Urinary bladder (tissue), 2 donors: ENCODE measurements around the gene VCX. TPM values are rescaled to one million over a fixed set of nuclear protein-coding genes. Genes with fewer than 3 reads are reported as not detected.

ENCODE experiments used
- polyA plus RNA-seq: library from polyadenylated mRNA; stranded (reverse); fragments of 200-250 nt; gene quantifications from one replicate; pipeline ENCODE4 v1.2.3, GENCODE V29; 2013
- total RNA-seq: library from RNA; depleted of rRNA; stranded (reverse); fragments of >200 nt; gene quantifications from one replicate; pipeline ENCODE4 v1.2.3, GENCODE V29; 2014
- donor health status: healthy.

Gene VCX
- total and polyA plus RNA-seq, 2 donors: not detected

Other genes starting within 250 kb of the VCX start
- gene PNPLA4, start 84.2 kb downstream of the VCX start, total RNA-seq: 21.6 TPM
- 11.0 TPM for gene PNPLA4, start 84.2 kb downstream of the VCX start, polyA plus RNA-seq